GM12878 (cell line): Measurements from ENCODE around the gene GPER1. TPM values are rescaled to one million over a fixed set of nuclear protein-coding genes. Genes with fewer than 3 reads are reported as not detected.

ENCODE experiments used
- BACH1 ChIP-seq: fragments of 450-650 bp; IDR thresholded peaks from 2 replicates; pipeline ENCODE4 v1.6.1; 2017; ENCODE audit warnings: mild to moderate bottlenecking, borderline replicate concordance
- BCL11A ChIP-seq: IDR thresholded peaks from 2 replicates; pipeline ENCODE4 v1.6.1; 2011; ENCODE audit warnings: low read depth, low read length
- BMI1 ChIP-seq: fragments of 450-650 bp; IDR thresholded peaks from 2 replicates; pipeline ENCODE4 v1.6.1; 2016; ENCODE audit warnings: mild to moderate bottlenecking, moderate library complexity, borderline replicate concordance
- CHD2 ChIP-seq: IDR thresholded peaks from 2 replicates; pipeline ENCODE4 v1.6.1; 2011; ENCODE audit warnings: low read depth, low read length, improper control_type of control experiment, borderline replicate concordance
- DPF2 ChIP-seq: fragments of 450-650 bp; IDR thresholded peaks from 2 replicates; pipeline ENCODE4 v1.6.1; 2017; ENCODE audit warnings: mild to moderate bottlenecking
- E2F4 ChIP-seq: IDR thresholded peaks from 2 replicates; pipeline ENCODE4 v1.6.1; 2012; ENCODE audit warnings: low read depth, low read length, improper control_type of control experiment
- FOXK2 ChIP-seq: fragments of 450-650 bp; IDR thresholded peaks from 2 replicates; pipeline ENCODE4 v1.6.1; 2017; ENCODE audit warnings: mild to moderate bottlenecking, moderate library complexity
- GATAD2B ChIP-seq: fragments of 450-650 bp; conservative IDR thresholded peaks from 2 replicates; pipeline ENCODE4 v1.6.1; 2017; ENCODE audit warnings: low read depth, mild to moderate bottlenecking, moderate library complexity
- IKZF1 ChIP-seq: fragments of 450-650 bp; conservative IDR thresholded peaks from 2 replicates; pipeline ENCODE4 v1.6.1; 2017; ENCODE audit warnings: antibody characterized with exemption, mild to moderate bottlenecking
- IKZF2 ChIP-seq, 2 experiments: fragments of 450-650 bp; IDR thresholded peaks; 2 replicates each; pipeline ENCODE4 v1.6.1; 2017; ENCODE audit warnings: mild to moderate bottlenecking in 2 of 2, moderate library complexity in 2 of 2
- LARP7 ChIP-seq: fragments of 450-650 bp; IDR thresholded peaks from 2 replicates; pipeline ENCODE4 v1.6.1; 2017; ENCODE audit warnings: mild to moderate bottlenecking
- PBX3 ChIP-seq: IDR thresholded peaks from 2 replicates; pipeline ENCODE4 v1.6.1; 2011; ENCODE audit warnings: mild to moderate bottlenecking, low read depth, low read length, moderate library complexity; ENCODE audit not compliant: insufficient replicate concordance
- POLR2AphosphoS5 ChIP-seq: IDR thresholded peaks from 2 replicates; pipeline ENCODE4 v1.6.1; 2011; ENCODE audit warnings: mild to moderate bottlenecking, low read length, inconsistent platforms
- SMC3 ChIP-seq: IDR thresholded peaks from 2 replicates; pipeline ENCODE4 v1.6.1; 2011; ENCODE audit warnings: low read length, improper control_type of control experiment, borderline replicate concordance
- SREBF2 ChIP-seq: IDR thresholded peaks from 2 replicates; pipeline ENCODE4 v1.6.1; 2012; ENCODE audit warnings: mild to moderate bottlenecking, low read length
- TAF1 ChIP-seq: IDR thresholded peaks from 2 replicates; pipeline ENCODE4 v1.6.1; 2011; ENCODE audit warnings: mild to moderate bottlenecking, low read depth, low read length, borderline replicate concordance
- TCF12 ChIP-seq: IDR thresholded peaks from 2 replicates; pipeline ENCODE4 v1.6.1; 2011; ENCODE audit warnings: low read depth, mild to moderate bottlenecking, low read length
- YY1 ChIP-seq: IDR thresholded peaks from 2 replicates; pipeline ENCODE4 v1.6.1; 2011; ENCODE audit warnings: low read depth, mild to moderate bottlenecking, low read length
- ZNF274 ChIP-seq: IDR thresholded peaks from one replicate; pipeline ENCODE4 v1.8.0; 2011; ENCODE audit not compliant: insufficient read length, insufficient read depth
- ZNF592 ChIP-seq: fragments of 450-650 bp; IDR thresholded peaks from 2 replicates; pipeline ENCODE4 v1.6.1; 2017; ENCODE audit warnings: mild to moderate bottlenecking, moderate library complexity
- ZNF687 ChIP-seq: fragments of 450-650 bp; IDR thresholded peaks from 2 replicates; pipeline ENCODE4 v1.6.1; 2017; ENCODE audit warnings: mild to moderate bottlenecking, moderate library complexity
- polyA plus RNA-seq, 11 experiments: library from polyadenylated mRNA; depleted of rRNA in 4 of 11; unstranded in 6 of 11; stranded (reverse) in 5 of 11; fragments of >200 nt; fragmentation: Nextera tagmentation in 4 of 11; fragmentation: Illumina TruSeq in 1 of 11; extraction: Ambion mirVana in 4 of 11; extraction: Trizol in 1 of 11; gene quantifications; 1 replicate in 1 of 11; 2 replicates in 10 of 11; pipeline versions ENCODE4 v1.2.1 to v1.2.3, GENCODE V29; 2011 to 2016; ENCODE audit warnings: inconsistent platforms in 2 of 11, missing spikeins in 2 of 11, low read depth in 1 of 11
- total RNA-seq, 4 experiments: library from RNA; depleted of rRNA in 3 of 4; stranded (reverse); fragments of >200 nt in 3 of 4; fragmentation: Illumina TruSeq in 1 of 4; extraction: Trizol in 1 of 4; gene quantifications; 2 replicates each; pipeline versions ENCODE4 v1.2.1 to v1.2.3, GENCODE V29; 2013 to 2021

GPER1 gene
- total and polyA plus RNA-seq, 10 of the 15 experiments (the other 5 are each of a cell fraction or from before 2014, with no cell fraction given): 0.03 to 6.5 (median 2.6) TPM

- TF ChIP-seq E2F4 (no peak), PBX3 (no peak), SREBF2 (no peak), IKZF2 (IDR thresholded peaks at IDR 0.05) (peak in 1 of 2 experiments; percentile 37; a peak in 1 of 4 replicates), CHD2 (0 out of 2 replicates have a peak, but pooled peaks have one; percentile 24), LARP7 (peak; percentile 40), ZNF687 (no peak; the same call in 1 of the 2 replicates), DPF2 (peak; percentile 51; the same call in 1 of the 2 replicates), BCL11A (no peak), BMI1 (no peak), GATAD2B (peak; percentile 84), SMC3 (peak; percentile 97), IKZF1 (peak; percentile 83), TCF12 (0 out of 2 replicates have a peak, but pooled peaks have one; percentile 28), FOXK2 (no peak), ZNF592 (peak; percentile 87), POLR2AphosphoS5 (0 out of 2 replicates have a peak, but pooled peaks have one; percentile 44), BACH1 (peak; percentile 15; the same call in 1 of the 2 replicates), TAF1 (no peak), YY1 (peak; percentile 79), ZNF274 (no peak)
Observed at GRCh38 chr7:1065585-1066241, 22.2 kb upstream of the GPER1 start (continued).
